ENCODE data around the gene BUD31.
"Not testable (repeated sequence)": the region's sequence is repeated elsewhere in the genome, so short reads cannot be mapped to it uniquely, and the experiment has no call there.

Gene BUD31
- total RNA-seq, result 28.3 to 63.6 (median 49.4) reads per million in 18 experiments

DNA sequence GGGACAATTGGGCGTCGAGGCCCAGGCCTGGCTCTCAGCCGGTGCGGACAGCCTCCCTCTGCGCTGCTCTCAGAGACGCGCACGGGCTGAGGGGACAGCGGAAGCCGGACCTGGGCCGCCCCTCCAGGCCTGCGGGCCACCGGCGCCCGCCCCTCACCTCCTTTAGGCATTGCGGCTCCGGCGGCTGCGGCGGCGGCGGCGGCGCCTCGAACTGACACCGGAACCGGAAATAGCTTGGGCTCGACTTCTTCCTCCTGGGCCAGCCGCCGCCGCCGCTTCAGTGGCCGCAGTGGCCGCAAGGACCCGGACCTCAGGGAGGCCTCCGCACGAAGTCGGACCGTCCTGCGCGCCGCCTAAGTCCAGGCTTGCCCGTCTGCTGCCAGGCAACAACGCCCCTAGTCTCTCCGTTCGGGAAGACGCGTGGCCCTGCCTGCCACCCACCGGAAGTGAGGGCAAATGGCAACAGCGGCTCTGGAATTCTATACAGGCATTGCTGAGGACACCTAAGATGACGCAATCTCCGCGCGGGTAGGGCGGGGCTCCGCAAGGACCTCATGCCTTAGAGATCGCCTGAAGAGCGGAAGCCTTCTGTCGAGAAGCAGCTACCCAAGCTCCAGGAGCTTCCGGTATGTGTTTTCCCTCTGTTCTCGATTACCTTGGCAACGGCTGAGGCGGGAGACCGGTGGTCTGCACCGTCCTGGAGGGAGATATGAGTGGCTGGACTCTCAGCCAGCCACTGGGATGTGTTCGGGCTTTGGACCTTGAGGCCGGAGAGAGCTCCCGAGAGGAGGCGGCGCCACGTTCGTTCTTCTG, at the start of gene BUD31, which contains the start of gene PDAP1:
Gene BUD31 (plus strand): TSS at position 591 of the 813 bp plus-strand sequence. CDS start 2,124 bp downstream, outside the sequence.
Gene PDAP1 (minus strand): TSS at position 219 of the 813 bp plus-strand sequence. CDS start 49 bp downstream, at position 170.
- peak; percentile 94 for DNase-seq

DNA sequence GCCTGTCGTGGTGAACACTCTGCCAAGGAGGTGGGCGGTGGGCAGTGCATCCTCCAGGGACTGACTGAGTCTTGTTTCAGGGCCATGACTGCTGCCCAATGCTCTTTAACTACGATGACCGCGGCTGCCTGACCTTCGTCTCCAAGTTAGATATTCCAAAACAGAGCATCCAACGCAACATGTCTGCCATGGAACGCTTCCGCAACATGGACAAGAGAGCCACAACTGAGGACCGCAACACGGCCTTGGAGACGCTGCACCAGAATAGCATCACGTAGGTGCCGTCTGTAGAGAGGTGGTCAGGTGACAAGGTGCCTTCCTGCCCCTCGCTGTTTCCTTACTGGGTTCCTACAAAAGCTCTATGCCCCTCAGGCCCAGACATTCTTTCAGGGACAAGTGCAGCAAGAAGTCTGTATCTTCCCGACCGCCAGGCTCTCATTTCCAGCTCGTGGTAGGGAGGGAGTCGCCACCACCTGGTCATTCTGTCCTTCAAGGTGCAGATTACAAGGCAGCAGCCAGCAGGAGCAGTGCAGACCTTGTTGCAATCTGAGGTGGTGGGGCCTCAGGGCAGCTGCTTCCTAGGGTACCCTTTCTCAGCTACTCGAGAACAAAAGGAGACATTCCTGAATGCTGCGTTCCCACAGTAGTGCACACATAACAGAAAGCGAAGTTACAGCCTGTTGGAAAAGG, 49.2 kb upstream of the BUD31 start:
- DNase-seq, result no peak

- no peak for DNase-seq
Observed at GRCh38 chr7:99362801-99363200, 46.0 kb upstream of the BUD31 start.

DNA sequence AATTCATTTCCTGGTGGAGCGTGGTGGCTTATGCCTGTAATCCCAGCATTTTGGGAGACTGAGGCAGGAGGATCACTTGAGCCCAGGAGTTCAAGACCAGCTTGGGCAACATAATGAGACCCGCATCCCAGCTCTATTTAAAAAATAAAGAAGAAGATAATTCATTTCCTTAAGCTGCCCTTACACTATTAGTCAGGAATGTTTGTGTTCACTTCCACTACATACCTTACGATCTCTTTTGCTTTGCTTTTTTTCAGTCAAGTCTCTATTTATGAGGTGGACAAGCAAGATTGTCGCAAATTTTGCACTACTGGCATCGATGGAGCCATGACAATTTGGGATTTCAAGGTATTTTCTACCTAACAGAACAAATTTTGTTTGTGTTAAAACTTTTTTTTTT, 45.5 kb upstream of the BUD31 start:
- DNase-seq, result no peak

- peak in 1 of 2 donors; percentile 26 for DNase-seq
Observed at GRCh38 chr7:99365318-99366141, 43.2 kb upstream of the BUD31 start.

- DNase-seq, result no peak
Observed at GRCh38 chr7:99366646-99367045, 42.1 kb upstream of the BUD31 start.

DNA sequence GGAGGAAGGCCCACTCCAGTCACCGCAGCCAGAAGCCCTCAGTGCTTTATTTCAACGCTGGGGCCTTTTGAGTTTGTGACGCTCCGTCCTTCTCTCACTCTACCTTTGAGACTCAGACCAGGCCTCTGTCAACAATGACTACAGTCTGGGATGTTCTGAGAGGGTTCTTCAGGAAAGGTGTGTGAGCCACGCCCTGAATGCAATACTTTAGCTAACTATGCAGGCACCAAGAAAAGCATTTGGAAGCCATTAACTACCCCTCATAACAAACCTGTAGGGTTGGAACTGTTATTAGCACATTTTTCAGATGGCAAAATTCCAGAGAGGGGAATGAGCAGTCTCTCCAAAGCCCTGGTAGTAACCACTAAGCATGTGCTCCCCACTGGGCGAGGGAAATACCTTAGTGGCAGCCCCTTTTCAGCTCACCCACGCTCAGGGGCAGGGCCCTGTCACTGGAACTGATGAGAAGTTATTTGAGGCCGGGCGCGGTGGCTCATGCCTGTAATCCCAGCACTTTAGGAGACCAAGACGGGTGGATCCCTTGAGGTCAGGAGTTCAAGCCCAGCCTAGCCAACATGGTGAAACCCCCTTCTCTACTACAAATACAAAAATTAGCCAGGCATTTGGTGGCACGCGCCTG, 39.9 kb upstream of the BUD31 start:
- DNase-seq, result no peak

DNA sequence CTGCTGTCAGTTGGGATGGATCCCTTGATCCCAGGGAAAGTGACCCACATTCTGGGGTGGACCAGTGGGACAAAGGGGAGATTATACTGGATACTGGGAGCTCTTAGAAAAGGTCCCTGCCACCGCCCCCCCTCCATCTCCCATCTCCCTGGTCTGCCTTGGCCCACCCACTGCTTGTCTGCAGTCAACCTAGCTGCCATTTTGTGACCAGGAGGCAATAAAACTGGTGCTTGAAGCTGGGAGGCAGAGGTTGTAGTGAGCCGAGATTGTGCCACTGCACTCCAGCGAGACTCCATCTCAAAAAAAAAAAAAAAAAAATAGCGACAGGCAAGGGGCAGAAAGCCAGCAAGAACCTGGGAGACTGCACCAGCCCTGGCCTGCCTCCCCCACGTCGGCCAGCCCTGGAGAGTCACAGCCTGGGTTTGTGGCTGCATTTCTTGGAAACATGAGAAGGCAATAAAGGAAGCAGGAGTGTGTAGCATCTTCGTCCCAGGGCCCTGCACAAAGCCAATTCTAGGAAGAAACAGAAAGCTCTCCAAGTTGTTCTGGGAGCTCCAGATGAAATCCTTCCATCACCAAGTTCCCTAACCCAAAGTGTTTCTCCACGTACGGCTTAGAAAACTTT, 38.9 kb upstream of the BUD31 start:
- DNase-seq, result peak; percentile 48 to 54

DNA sequence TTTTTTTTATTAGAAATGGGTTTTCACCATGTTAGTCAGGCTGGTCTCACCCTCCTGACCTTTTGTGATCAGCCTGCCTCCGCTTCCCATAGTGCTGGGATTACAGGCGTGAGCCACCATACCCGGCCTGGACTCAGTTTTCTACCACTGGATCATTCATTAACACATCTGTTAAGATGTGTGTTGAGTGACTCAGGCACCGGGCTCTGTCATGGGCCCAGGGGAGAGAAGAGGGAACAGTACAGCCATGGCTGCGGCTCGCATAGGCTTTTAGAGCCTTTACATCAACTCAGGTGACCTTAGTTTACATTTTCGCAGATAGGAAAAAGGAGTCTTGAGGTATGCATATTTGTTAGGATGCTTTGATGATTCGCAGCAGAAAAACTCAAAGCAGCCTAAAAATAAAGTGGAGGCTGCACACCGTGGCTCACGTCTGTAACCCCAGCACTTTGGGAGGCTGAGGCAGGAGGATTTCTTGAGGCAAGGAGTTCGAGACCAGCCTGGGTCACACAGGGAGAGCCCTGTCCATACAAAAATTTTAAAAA, 37.3 kb upstream of the BUD31 start:
- DNase-seq, result no peak

DNA sequence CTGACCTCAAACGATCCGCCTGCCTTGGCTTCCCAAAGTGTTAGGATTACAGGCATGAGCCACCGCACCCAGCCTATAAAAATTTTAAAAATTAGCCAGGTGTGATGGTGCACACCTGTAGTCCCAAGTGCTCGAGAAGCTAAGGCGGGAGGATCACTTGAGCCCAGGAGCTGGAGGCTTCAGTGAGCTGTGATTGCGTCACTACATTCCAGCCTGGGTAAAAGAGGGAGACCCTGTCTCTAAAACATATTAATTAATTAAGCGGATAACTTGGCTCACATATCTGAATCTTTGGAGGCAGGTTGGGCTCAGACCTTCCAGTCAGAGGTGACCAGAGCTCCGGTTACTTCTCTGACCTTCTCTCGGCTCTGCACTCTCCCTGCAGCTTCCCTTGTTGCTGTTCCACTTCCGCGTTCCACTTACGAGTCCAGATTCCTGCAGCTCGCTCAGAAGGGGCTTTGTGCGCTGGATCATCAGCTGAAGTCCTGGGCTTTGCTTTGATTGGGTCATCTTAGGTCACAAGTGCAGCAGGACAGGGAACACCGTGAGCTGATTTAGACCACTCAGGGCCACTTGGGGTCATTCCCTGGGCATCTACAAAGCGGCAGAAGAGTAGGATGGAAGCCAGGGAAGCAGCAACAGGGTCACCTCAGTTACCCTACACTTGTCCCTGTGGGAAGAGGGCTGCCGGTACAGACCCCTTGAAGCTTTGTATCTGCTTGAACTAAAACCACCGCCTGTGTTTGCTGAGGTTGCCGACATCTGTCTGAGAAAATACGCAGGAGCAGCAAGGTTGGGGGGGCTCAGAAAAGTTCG, 36.3 kb upstream of the BUD31 start:
- DNase-seq, result peak; percentile 13 to 40

DNA sequence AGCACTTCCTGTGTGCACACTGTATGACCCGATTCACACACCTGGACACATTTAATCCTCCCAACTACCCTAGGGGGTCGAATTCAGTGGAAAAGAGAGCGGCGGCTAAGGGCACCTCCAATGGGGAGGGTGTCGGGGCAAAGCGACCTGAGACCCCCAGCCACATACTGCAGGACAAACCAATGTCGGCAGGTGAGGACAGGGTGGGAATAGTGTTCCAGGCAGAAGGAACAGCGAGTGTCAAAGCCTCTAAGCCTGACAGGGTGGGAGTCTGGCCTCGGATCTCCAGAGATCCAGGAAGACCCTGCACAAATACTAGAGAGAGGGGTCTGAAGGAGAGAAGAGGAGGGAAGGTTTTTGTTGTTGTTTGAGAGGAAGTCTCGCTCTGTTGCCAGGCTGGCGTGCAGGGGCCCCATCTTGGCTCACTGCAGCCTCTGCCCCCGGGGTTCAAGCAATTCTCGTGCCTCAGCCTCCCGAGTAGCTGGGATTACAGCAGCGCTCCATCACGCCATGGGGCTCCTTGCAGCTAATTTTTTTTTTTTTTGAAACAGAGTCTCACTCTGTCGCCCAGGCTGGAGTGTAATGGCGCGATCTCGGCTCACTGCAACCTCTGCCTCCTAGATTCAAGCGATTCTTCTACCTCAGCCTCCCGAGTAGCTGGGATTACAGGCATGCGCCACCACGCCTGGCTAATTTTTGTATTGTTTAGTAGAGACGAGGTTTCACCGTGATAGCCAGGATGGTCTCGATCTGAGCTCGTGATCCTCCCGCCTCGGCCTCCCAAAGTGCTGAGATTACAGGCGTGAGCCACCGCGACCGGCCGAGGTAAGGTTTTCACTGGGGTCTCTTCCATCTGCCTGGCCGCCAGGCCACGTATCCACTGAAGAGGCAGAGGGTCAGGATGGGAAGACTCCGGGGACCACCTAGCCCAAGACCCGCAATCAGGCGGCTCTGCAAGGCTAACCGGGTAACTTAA, 35.4 kb upstream of the BUD31 start:
- DNase-seq, result no peak

- peak; percentile 90 to 94 for DNase-seq
Observed at GRCh38 chr7:99374111-99375064, 34.4 kb upstream of the BUD31 start, which contains the start of gene ARPC1B. ARPC1B (plus strand) TSS chr7:99374730; CDS start chr7:99385715, 10,985 bp downstream.

- DNase-seq, result peak; percentile 86 to 87
Observed at GRCh38 chr7:99375070-99375807, 33.5 kb upstream of the BUD31 start.

DNA sequence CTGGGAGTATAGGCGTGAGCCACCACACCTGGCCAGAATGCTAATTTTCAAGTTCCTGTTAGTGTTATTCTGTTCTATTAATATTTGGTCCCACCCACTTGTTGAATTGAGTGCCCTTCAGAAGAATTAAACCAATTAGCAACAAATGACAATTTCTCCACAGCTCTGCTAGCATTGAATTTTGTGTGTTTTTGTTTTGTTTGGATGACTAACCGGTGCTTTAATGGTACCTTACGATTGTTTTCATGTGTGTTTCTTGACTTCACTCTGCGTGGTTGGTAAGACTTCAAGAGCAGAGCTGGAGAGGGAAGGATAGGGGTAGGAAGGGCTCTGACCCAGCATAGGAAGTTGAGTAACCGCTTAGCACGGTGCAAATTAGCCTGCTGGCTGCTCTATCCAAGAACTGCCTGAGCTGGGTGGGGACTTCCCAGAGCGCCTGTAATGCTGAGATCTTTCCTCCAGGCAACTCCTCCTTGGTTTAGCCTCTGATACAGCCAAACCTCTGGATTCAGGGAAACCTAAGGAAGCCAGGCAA, 29.7 kb upstream of the BUD31 start:
- DNase-seq, result peak; percentile 91 to 94

DNA sequence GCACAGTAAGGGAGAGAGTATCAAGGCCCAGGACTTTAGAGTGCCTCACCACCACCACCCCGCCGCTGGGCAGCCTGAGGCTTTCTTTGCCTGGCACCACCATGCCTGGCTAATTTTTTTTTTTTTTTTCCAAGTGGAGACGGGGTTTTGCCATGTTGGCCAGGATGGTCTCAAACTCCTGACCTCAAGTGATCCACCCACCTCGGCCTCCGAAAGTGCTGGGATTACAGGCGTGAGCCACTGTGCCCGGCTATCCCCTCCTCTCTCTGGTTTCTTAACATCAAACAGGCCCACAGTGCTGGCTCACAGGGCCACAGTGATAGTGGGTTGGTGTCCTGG, 29.1 kb upstream of the BUD31 start:
- not testable (repeated sequence) for DNase-seq

DNA sequence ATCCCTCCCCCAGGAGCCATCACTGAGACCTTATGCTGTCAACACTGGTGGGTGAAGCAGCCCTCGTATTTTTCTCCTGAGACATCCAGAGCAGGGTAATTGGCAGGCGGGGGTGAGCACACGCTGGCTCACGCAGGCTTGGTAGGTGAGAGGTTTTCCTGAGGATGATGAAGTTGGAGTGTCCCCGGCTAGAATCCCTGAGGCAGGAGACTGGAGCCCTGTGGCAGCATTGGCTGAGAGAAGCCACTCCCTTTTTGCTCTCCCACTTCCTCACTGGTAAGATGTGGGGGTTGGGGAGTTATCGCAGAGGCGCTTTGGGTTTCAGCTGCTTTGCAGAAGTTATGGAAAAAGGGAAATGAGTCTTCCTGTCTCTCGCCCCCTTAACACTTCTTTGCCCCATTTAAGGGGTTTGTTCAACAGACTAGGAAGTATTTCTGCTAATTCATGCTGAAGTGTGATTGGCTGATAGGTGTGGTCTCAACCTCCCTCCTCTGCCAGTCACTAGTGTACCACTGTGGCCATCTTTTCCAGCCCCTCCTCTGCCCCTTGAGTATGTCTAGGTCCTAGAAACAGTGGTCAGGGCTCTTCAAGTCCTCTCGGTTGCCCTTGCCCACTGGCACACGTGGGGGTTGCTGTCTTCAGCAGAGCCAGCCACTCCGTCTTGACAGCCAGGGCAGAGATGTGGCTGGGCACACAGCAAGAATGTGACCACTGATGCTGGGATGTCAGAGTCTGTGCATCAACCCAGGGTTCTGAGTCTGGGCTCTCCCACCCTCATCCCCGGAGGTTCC, 28.5 kb upstream of the BUD31 start:
- DNase-seq, result peak; percentile 98 to 99
